Pancreas (tissue), 10 donors: ENCODE data around the gene KCNAB3. TPM values are rescaled to one million over a fixed set of nuclear protein-coding genes. Genes with fewer than 3 reads are reported as not detected.

Source experiments
- ATAC-seq, 4 donors: fragments of 200-7000 bp; cut with Tn5 transposase; one replicate each; pipeline versions ENCODE4 v1.8.0 to v1.9.1; 2020; ENCODE audit warnings: mild to moderate bottlenecking in 4 of 4, moderate library complexity in 4 of 4
- DNase-seq, 6 donors: peaks; one replicate each; pipeline ENCODE4 v3.0.0-alpha.2; 2020
- FAIRE-seq: peaks from 2 replicates; lab custom pipeline; 2012; peaks lifted over from hg19 to GRCh38; lab: Jason Lieb, UNC
- H3K27ac ChIP-seq, 4 donors: fragments of 200-600 bp; sonication (generic); 1 replicate in 3 of 4; 2 replicates in 1 of 4; pipeline versions ENCODE4 v1.5.0 to v1.8.0; 2020
- H3K27me3 ChIP-seq, 4 donors: fragments of 200-600 bp; one replicate each; pipeline ENCODE4 v1.8.0; 2021
- H3K36me3 ChIP-seq, 3 donors: fragments of 200-600 bp; sonication (generic) in 1 of 3; one replicate each; pipeline versions ENCODE4 v1.5.0 to v1.8.0; 2020 to 2021
- H3K4me1 ChIP-seq, 3 donors: fragments of 200-600 bp; one replicate each; pipeline ENCODE4 v1.8.0; 2021
- H3K4me3 ChIP-seq, 4 donors: fragments of 200-600 bp; sonication (generic) in 2 of 4; one replicate each; pipeline versions ENCODE4 v1.5.0 to v1.8.0; 2020 to 2021
- H3K9me3 ChIP-seq, 4 donors: fragments of 200-600 bp; one replicate each; pipeline ENCODE4 v1.8.0; 2021
- CTCF ChIP-seq, 4 donors: fragments of 200-600 bp; sonication (generic) in 3 of 4; IDR thresholded peaks; one replicate each; pipeline versions ENCODE4 v1.5.0 to v1.8.0; 2021; ENCODE audit warnings: antibody characterized with exemption in 4 of 4
- WGBS, 2 donors: extraction: QIAGEN DNeasy Blood & Tissue Kit; methylation state at CpG; one replicate each; pipeline ENCODE4 v1.1.7; 2013; 5-methylcytosine and 5-hydroxymethylcytosine counted together
- intact Hi-C, 3 donors: fragments of 100-400 bp; cut with DNase I; formaldehyde crosslinking; loops; one replicate each; pipeline versions ENCODE4 v1.11.1 to v1.14.2; 2022
- polyA plus RNA-seq, 2 donors: library from polyadenylated mRNA; stranded (reverse); fragments of 200-250 nt; gene quantifications; one replicate each; pipeline ENCODE4 v1.2.3, GENCODE V29; 2013
- total RNA-seq, 6 donors: library from RNA; stranded (reverse); fragmentation: NEBNext Ultra II Directional in 4 of 6; extraction: Animal tissue kit (Norgen Biotek cat#: 25700) in 4 of 6; gene quantifications; one replicate each; pipeline versions ENCODE4 v1.2.1 to v1.2.4, GENCODE V29; 2021 to 2023
- donor health status: healthy with polysubstance abuse.
- donor health status: DM: no; HTN: no; CAD: no; lungs with moderate emphysema.
- donor health status: DM: no; HTN: no; CAD: no.
- donor health status: control.
- donor health status: control.
- donor health status: Bipolar disorder and iron deficiency.
- donor health status: DM: yes; HTN: yes; CAD: no.
- donor health status: DM: no; HTN: no; CAD: no.
- donor health status: DM: no; HTN: no; CAD: no.
- donor health status: DM: yes; HTN: yes; CAD: no.

Gene KCNAB3
- total and polyA plus RNA-seq, 8 donors = 0.51 to 8.1 (median 1.4) TPM

- Histone ChIP-seq H3K4me3 (peak overlapping the region; percentile 56 to 90 (median 70)), H3K36me3 (peaks cover 0 to 7% (median 0%) of the 10 kb centered on the region in 3 donors), H3K4me1 (peaks cover 0 to 13% (median 11%) of the 10 kb centered on the region in 3 donors), H3K27me3 (no peaks in the 10 kb centered on the region), H3K9me3 (no peaks in the 10 kb centered on the region), H3K27ac (no peak overlapping the region)
- no peak for TF ChIP-seq CTCF (IDR thresholded peaks at IDR 0.05)
- peak in 2 of 6 donors; percentile 32 to 45 for DNase-seq
- WGBS, 2 donors = 9 to 10% methylated on average over 16 of the region's 16 CpGs
- ATAC-seq = peak in 3 of 4 donors; percentile 18 to 29 (median 24)
- FAIRE-seq = no peak
- intact Hi-C loops = no loop called here
These were observed 3.3 kb upstream of the KCNAB3 start for GRCh38 chr17:7932949-7933348.

- DNase-seq (no peak), ATAC-seq (peak; percentile 14 to 49 (median 35)), FAIRE-seq (no peak)
- 0% methylated on average over 17 of the region's 17 CpGs for WGBS, 2 donors
- peak overlapping the region; percentile 56 to 90 (median 70) for H3K4me3 ChIP-seq
- H3K36me3 ChIP-seq = peaks cover 0 to 7% (median 0%) of the 10 kb centered on the region in 3 donors
- intact Hi-C loops = no loop called here
- TF ChIP-seq CTCF (IDR thresholded peaks at IDR 0.05) = no peak
- peak overlapping the region in 2 of 4 donors; percentile 26 to 38 for H3K27ac ChIP-seq
- H3K9me3 ChIP-seq = no peaks in the 10 kb centered on the region
- H3K4me1 ChIP-seq = peaks cover 0 to 13% (median 11%) of the 10 kb centered on the region in 3 donors
- no peaks in the 10 kb centered on the region for H3K27me3 ChIP-seq
These were observed 2.8 kb upstream of the KCNAB3 start for GRCh38 chr17:7932483-7932891.

- FAIRE-seq (peak; percentile 69), ATAC-seq (peak; percentile 98 to 99 (median 99)), DNase-seq (peak; percentile 98 to 100 (median 100))
- Histone ChIP-seq H3K4me1 (peaks cover 0 to 13% (median 11%) of the 10 kb centered on the region in 3 donors), H3K36me3 (peaks cover 0 to 6% (median 0%) of the 10 kb centered on the region in 3 donors), H3K27ac (peak within 1 kb of the TSS in 3 of 4 donors; percentile 23 to 71 (median 68)), H3K9me3 (no peaks in the 10 kb centered on the region), H3K4me3 (peak within 1 kb of the TSS; percentile 56 to 90 (median 70)), H3K27me3 (no peaks in the 10 kb centered on the region)
- WGBS, 2 donors = 0 to 1% methylated on average over 54 to 55 of the region's 55 CpGs
- TF ChIP-seq CTCF (IDR thresholded peaks at IDR 0.05) = no peak
- intact Hi-C loops = no loop called here
These were observed 2.2 kb upstream of the KCNAB3 start, which contains the start of the genes CNTROB and TRAPPC1 for GRCh38 chr17:7931709-7932482. Gene CNTROB, plus strand, starts transcription at chr17:7932206. Its CDS starts 874 bp downstream, at chr17:7933080. Gene TRAPPC1, minus strand, starts transcription at chr17:7931946. Its CDS starts 117 bp downstream, at chr17:7931829.

- Histone ChIP-seq H3K4me1 (peaks cover 0 to 13% (median 11%) of the 10 kb centered on the region in 3 donors), H3K4me3 (peak overlapping the region; percentile 56 to 90 (median 70)), H3K36me3 (no peaks in the 10 kb centered on the region), H3K27me3 (no peaks in the 10 kb centered on the region), H3K27ac (peak overlapping the region in 3 of 4 donors; percentile 23 to 71 (median 68)), H3K9me3 (no peaks in the 10 kb centered on the region)
- DNase-seq = no peak
- intact Hi-C loops = no loop called here
- WGBS, 2 donors = 40% methylated on average over 20 of the region's 20 CpGs
- no peak for TF ChIP-seq CTCF (IDR thresholded peaks at IDR 0.05)
- no peak for FAIRE-seq
- no peak for ATAC-seq
These were observed 1.4 kb upstream of the KCNAB3 start for GRCh38 chr17:7930841-7931631.
